Uterus (tissue), 2 donors: ENCODE data around the gene MAPK8IP3.

Source experiments
- CTCF ChIP-seq, 4 experiments: fragments of 200-600 bp in 2 of 4; fragments of 450-650 bp in 2 of 4; sonication (generic) in 2 of 4; IDR thresholded peaks; one replicate each; pipeline ENCODE4 v1.5.1; 2016 to 2019; ENCODE audit warnings: antibody characterized with exemption in 4 of 4, mild to moderate bottlenecking in 2 of 4, moderate library complexity in 1 of 4
- POLR2A ChIP-seq, 2 donors: fragments of 450-650 bp; IDR thresholded peaks; one replicate each; pipeline ENCODE4 v1.6.1; 2016; ENCODE audit warnings: antibody characterized with exemption in 2 of 2, mild to moderate bottlenecking in 1 of 2, moderate library complexity in 1 of 2

- TF ChIP-seq CTCF (IDR thresholded peaks at IDR 0.05) (no peak), POLR2A (IDR thresholded peaks at IDR 0.05) (no peak)
These were observed 64.6 kb downstream of the MAPK8IP3 start for GRCh38 chr16:1770328-1771187.
